GM18502 (cell line): ENCODE measurements around the gene ERICH6.

ENCODE experiments used
- ATAC-seq: cut with Tn5 transposase; IDR thresholded peaks from one replicate; pipeline ENCODE4 v1.9.1; 2021; ENCODE audit warnings: mild to moderate bottlenecking; ENCODE audit not compliant: unreplicated experiment, poor library complexity

Gene ERICH6

GRCh38 chr3:150737874-150738679 is 34.4 kb upstream of the ERICH6 start:
- ATAC-seq: peak; percentile 48

GRCh38 chr3:150736903-150737832 is 33.4 kb upstream of the ERICH6 start:
- no peak for ATAC-seq

- no peak for ATAC-seq
Measured at GRCh38 chr3:150736316-150736719, 32.6 kb upstream of the ERICH6 start.

GRCh38 chr3:150734795-150735119 is 31.0 kb upstream of the ERICH6 start:
- ATAC-seq: no peak

- no peak for ATAC-seq
Measured at GRCh38 chr3:150733936-150734794, 30.4 kb upstream of the ERICH6 start.

- ATAC-seq: no peak
Measured at GRCh38 chr3:150733373-150733935, 29.7 kb upstream of the ERICH6 start.

GRCh38 chr3:150729682-150730360 is 26.1 kb upstream of the ERICH6 start:
- no peak for ATAC-seq

- no peak for ATAC-seq
Measured at GRCh38 chr3:150727653-150728502, 24.2 kb upstream of the ERICH6 start.

GRCh38 chr3:150725548-150725947 is 21.8 kb upstream of the ERICH6 start:
- no peak for ATAC-seq

- ATAC-seq: no peak
Measured at GRCh38 chr3:150723946-150724345, 20.2 kb upstream of the ERICH6 start.

- ATAC-seq: no peak
Measured at GRCh38 chr3:150722267-150722666, 18.5 kb upstream of the ERICH6 start.

GRCh38 chr3:150721285-150722130 is 17.8 kb upstream of the ERICH6 start:
- peak; percentile 84 for ATAC-seq

GRCh38 chr3:150720444-150720843 is 16.7 kb upstream of the ERICH6 start:
- ATAC-seq: no peak

- ATAC-seq: no peak
Measured at GRCh38 chr3:150710097-150710496, 6.4 kb upstream of the ERICH6 start.

- peak; percentile 28 for ATAC-seq
Measured at GRCh38 chr3:150703299-150703755, 393 bp downstream of the ERICH6 start.

- ATAC-seq: no peak
Measured at GRCh38 chr3:150699068-150699639, 4.6 kb downstream of the ERICH6 start.

GRCh38 chr3:150697646-150698045 is 6.1 kb downstream of the ERICH6 start:
- no peak for ATAC-seq
